ENCODE measurements around the gene LRRK2. TPM values are rescaled to one million over a fixed set of nuclear protein-coding genes. Genes with fewer than 3 reads are reported as not detected.

Gene LRRK2
- total RNA-seq, 2 experiments from 2014 or later = 0.76 TPM; not detected in 1

DNA sequence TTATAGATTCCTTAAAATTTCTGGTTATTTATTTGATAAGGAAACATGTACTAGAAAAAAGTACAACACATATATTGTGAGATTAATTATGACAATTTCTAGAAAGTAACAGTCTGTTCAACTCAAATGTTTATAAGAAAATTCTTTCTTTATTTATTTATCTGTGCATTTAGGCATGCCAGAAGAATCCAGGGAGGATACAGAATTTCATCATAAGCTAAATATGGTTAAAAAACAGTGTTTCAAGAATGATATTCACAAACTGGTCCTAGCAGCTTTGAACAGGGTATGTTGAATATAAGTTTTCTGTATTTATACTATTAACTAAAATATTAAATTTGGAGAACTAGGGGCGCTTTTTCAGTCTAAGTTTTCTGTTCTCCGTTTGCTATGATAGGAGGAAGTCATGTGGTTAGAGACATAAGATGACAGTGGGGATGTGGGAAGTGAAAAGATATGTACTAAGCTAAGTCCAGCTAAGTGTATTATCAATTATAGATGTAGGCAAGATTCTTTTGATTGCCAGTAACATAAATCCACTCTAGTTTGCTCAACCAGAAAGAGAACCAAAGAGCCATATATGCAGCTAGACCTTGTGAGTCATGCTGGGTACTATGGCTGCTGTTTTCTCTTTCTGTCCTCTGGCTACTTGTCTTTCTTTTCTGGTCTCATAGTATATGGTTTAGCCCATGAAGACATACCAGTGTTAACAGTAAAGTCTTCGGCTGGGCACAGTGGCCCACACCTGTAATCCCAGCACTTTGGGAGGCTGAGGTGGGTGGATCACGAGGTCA is 39.0 kb downstream of the LRRK2 start:
- no peak for DNase-seq
- ATAC-seq = no peak
- Mint-ChIP-seq H3K36me3 (ENCODE audit: low read depth) (no peaks in the 10 kb centered on the region), H3K4me3 (no peak overlapping the region), H3K4me1 (ENCODE audit: low read depth) (no peaks in the 10 kb centered on the region), H3K9me3 (no peaks in the 10 kb centered on the region), H3K27me3 (no peaks in the 10 kb centered on the region), H3K27ac (no peak overlapping the region)
- ChIA-PET CTCF (no interaction called here), POLR2A (no interaction called here)
- TF ChIP-seq, protein P1, sequence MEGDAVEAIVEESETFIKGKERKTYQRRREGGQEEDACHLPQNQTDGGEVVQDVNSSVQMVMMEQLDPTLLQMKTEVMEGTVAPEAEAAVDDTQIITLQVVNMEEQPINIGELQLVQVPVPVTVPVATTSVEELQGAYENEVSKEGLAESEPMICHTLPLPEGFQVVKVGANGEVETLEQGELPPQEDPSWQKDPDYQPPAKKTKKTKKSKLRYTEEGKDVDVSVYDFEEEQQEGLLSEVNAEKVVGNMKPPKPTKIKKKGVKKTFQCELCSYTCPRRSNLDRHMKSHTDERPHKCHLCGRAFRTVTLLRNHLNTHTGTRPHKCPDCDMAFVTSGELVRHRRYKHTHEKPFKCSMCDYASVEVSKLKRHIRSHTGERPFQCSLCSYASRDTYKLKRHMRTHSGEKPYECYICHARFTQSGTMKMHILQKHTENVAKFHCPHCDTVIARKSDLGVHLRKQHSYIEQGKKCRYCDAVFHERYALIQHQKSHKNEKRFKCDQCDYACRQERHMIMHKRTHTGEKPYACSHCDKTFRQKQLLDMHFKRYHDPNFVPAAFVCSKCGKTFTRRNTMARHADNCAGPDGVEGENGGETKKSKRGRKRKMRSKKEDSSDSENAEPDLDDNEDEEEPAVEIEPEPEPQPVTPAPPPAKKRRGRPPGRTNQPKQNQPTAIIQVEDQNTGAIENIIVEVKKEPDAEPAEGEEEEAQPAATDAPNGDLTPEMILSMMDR (IDR thresholded peaks at IDR 0.05) = no peak
- intact Hi-C loops (cut with micrococcal nuclease) = no loop called here

DNA sequence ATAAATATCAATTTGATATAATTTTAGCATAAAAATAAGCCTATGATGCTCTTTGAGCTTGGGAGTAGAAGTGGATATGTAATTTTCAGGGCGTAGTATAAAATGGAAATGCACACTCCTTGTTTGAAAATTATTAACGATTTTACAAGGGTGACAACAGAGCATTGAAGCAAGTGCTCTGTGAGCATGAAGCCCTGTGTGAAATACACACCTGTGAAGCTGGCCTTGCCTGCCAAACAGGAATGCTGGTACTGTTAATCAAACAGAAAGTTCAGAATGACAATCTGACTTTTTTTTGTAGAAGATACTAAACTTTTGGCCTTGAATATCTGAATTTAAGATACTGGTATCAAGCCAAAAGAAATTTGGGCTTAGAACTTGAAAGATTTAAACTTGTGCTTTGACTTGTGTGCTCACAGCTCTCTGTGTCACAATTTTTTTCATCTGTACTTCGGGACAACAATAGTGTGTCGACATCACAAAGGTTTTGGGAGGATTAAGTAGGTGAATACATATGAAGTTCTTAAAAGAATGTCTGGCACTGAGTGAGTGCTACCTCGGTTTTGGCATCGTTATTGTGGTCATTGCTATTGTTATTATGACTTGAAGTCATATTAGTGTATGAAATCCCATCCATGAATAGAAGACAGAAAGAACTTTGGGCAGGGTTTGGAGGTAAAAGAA is 47.3 kb downstream of the LRRK2 start:
- CTCF ChIA-PET = interaction anchor here (1.4 kb wide), 1 partner anchor 120 kb away, joined by 3 read pairs; no protein-coding TSS in a partner anchor
- DNase-seq (no peak), ATAC-seq (no peak)
- Mint-ChIP-seq H3K27ac (no peak overlapping the region), H3K9me3 (no peaks in the 10 kb centered on the region), H3K27me3 (no peaks in the 10 kb centered on the region), H3K4me3 (no peak overlapping the region), H3K36me3 (ENCODE audit: low read depth) (no peaks in the 10 kb centered on the region), H3K4me1 (ENCODE audit: low read depth) (no peaks in the 10 kb centered on the region)
- intact Hi-C loops (cut with micrococcal nuclease) = no loop called here
- POLR2A ChIA-PET = no interaction called here
- TF ChIP-seq, protein P1 (IDR thresholded peaks at IDR 0.05) = no peak

- ChIA-PET POLR2A (no interaction called here), CTCF (no interaction called here)
- intact Hi-C loops (cut with micrococcal nuclease) = no loop called here
- no peaks in the 10 kb centered on the region for H3K9me3 Mint-ChIP-seq
- H3K4me3 Mint-ChIP-seq = no peak overlapping the region
- H3K4me1 Mint-ChIP-seq (ENCODE audit: low read depth) = no peaks in the 10 kb centered on the region
- TF ChIP-seq, protein P1 (IDR thresholded peaks at IDR 0.05) = no peak
- H3K36me3 Mint-ChIP-seq (ENCODE audit: low read depth) = no peaks in the 10 kb centered on the region
- no peak overlapping the region for H3K27ac Mint-ChIP-seq
- ATAC-seq (no peak), DNase-seq (no peak)
- H3K27me3 Mint-ChIP-seq = peaks cover 1% of the 10 kb centered on the region
These were observed 57.1 kb downstream of the LRRK2 start for GRCh38 chr12:40281791-40282364.

- ATAC-seq (no peak), DNase-seq (no peak)
- H3K27ac Mint-ChIP-seq = no peak overlapping the region
- TF ChIP-seq, protein P1 (IDR thresholded peaks at IDR 0.05) = no peak
- H3K4me1 Mint-ChIP-seq (ENCODE audit: low read depth) = no peaks in the 10 kb centered on the region
- no peaks in the 10 kb centered on the region for H3K27me3 Mint-ChIP-seq
- H3K36me3 Mint-ChIP-seq (ENCODE audit: low read depth) = no peaks in the 10 kb centered on the region
- intact Hi-C loops (cut with micrococcal nuclease) = no loop called here
- POLR2A ChIA-PET = no interaction called here
- H3K9me3 Mint-ChIP-seq = no peaks in the 10 kb centered on the region
- CTCF ChIA-PET = no interaction called here
- H3K4me3 Mint-ChIP-seq = no peak overlapping the region
These were observed 61.8 kb downstream of the LRRK2 start for GRCh38 chr12:40286583-40286982.

Data from activated CD8-positive, alpha-beta T cell treated with anti-CD3 and anti-CD28 coated beads for 36 hours (primary cell).